HepG2 (cell line): ENCODE data around the gene NPIPB5. TPM values are rescaled to one million over a fixed set of nuclear protein-coding genes. Genes with fewer than 3 reads are reported as not detected.
A peak's percentile ranks its signal among the peaks of the same experiment; 100 is the strongest.
"Not testable (repeated sequence)": the region's sequence is repeated elsewhere in the genome, so short reads cannot be mapped to it uniquely, and the experiment has no call there.

ENCODE experiments used
- ATAC-seq: fragments of 200-7000 bp; cut with Tn5 transposase; 3 replicates; pipeline ENCODE4 v1.9.1; 2020; ENCODE audit warnings: mild to moderate bottlenecking, moderate library complexity
- BruUV-seq: library from RNA; stranded (reverse); fragments of 400-500 nt; replicated peaks from 2 replicates; lab custom pipeline; 2021; lab: Mats Ljungman, UMichigan
- CTCF ChIA-PET: fragments of 300-600 bp; formaldehyde crosslinking; extraction: SDS; loops from one replicate; lab custom pipeline; 2021; ENCODE audit warnings: low total read pairs, inconsistent platforms, low intra/inter-chr PET ratio; lab: Yijun Ruan, JAX
- POLR2A ChIA-PET: fragments of 350-600 bp; sonication (Branson Sonifier 250); formaldehyde crosslinking; loops from one replicate; lab custom pipeline; 2020; ENCODE audit warnings: antibody characterized with exemption, inconsistent platforms; lab: Yijun Ruan, JAX
- DNase-seq: peaks from one replicate; pipeline ENCODE4 v3.0.0-alpha.2; 2015; ENCODE audit warnings: low spot score
- FAIRE-seq: peaks from 3 replicates; lab custom pipeline; 2011; peaks lifted over from hg19 to GRCh38; lab: Jason Lieb, UNC
- H2AFZ ChIP-seq: one replicate; pipeline ENCODE4 v1.6.1; 2011; ENCODE audit warnings: low read length, inconsistent platforms
- H3K27ac ChIP-seq: fragments of 300-600 bp; 3 replicates; pipeline ENCODE4 v1.8.0; 2011; ENCODE audit warnings: mixed run types, mild to moderate bottlenecking, mixed read lengths, low read length, inconsistent platforms; ENCODE audit not compliant: insufficient read depth; ENCODE audit errors: extremely low read length
- H3K27me3 ChIP-seq, 2 experiments: fragments of 200-600 bp in 1 of 2; 2 replicates in 1 of 2; 3 replicates in 1 of 2; pipeline versions ENCODE4 v1.6.0 to v1.8.0; 2011; ENCODE audit warnings: low read length in 2 of 2, mild to moderate bottlenecking in 2 of 2, moderate library complexity in 2 of 2, inconsistent platforms in 1 of 2; ENCODE audit not compliant: insufficient read depth in 2 of 2, control insufficient read depth in 1 of 2
- H3K36me3 ChIP-seq, 2 experiments: fragments of 200-600 bp in 1 of 2; replicated peaks in 1 of 2; 2 replicates in 1 of 2; 3 replicates in 1 of 2; pipeline versions ENCODE4 v1.5.1 to v1.8.0; 2011; ENCODE audit warnings: low read length in 2 of 2, inconsistent platforms in 1 of 2; ENCODE audit not compliant: insufficient read depth in 2 of 2, control insufficient read depth in 1 of 2
- H3K4me1 ChIP-seq: 2 replicates; pipeline ENCODE4 v1.5.1; 2012; ENCODE audit warnings: low read length, inconsistent platforms; ENCODE audit not compliant: insufficient read depth
- H3K4me2 ChIP-seq: 2 replicates; pipeline ENCODE4 v1.6.0; 2011; ENCODE audit warnings: low read depth, low read length, inconsistent platforms
- H3K4me3 ChIP-seq, 3 experiments: fragments of 200-600 bp in 1 of 3; sonication (generic), shearing (Covaris generic) in 1 of 3; replicated peaks in 1 of 3; 2 replicates each; pipeline ENCODE4 v1.5.1; 2011 to 2016; ENCODE audit warnings: low read length in 3 of 3, inconsistent platforms in 2 of 3, low read depth in 2 of 3, mild to moderate bottlenecking in 2 of 3, control low read depth in 1 of 3, mixed read lengths in 1 of 3; ENCODE audit not compliant: insufficient read depth in 1 of 3
- H3K79me2 ChIP-seq: one replicate; pipeline ENCODE4 v1.6.1; 2011; ENCODE audit warnings: low read length, inconsistent platforms; ENCODE audit not compliant: insufficient read depth
- H3K9ac ChIP-seq: 2 replicates; pipeline ENCODE4 v1.6.0; 2011; ENCODE audit warnings: mild to moderate bottlenecking, low read depth, low read length, inconsistent platforms; ENCODE audit not compliant: insufficient read depth
- H3K9me3 ChIP-seq: 2 replicates; pipeline ENCODE4 v1.5.1; 2012; ENCODE audit warnings: mild to moderate bottlenecking, low read length
- H4K20me1 ChIP-seq: 2 replicates; pipeline ENCODE4 v1.6.0; 2011; ENCODE audit warnings: inconsistent platforms, mild to moderate bottlenecking, low read length, moderate library complexity; ENCODE audit not compliant: insufficient read depth
- FOXK2 ChIP-seq: fragments of 450-650 bp; IDR thresholded peaks from 2 replicates; pipeline ENCODE4 v1.6.1; 2016
- FOXP1 ChIP-seq, 2 experiments: fragments of 450-650 bp in 1 of 2; IDR thresholded peaks; 2 replicates each; pipeline ENCODE4 v1.6.1; 2017 to 2018; ENCODE audit warnings: antibody characterized with exemption in 1 of 2
- PLRG1 ChIP-seq: fragments of 450-650 bp; conservative IDR thresholded peaks from 2 replicates; pipeline ENCODE4 v1.6.1; 2016
- RAD51 ChIP-seq: fragments of 450-650 bp; IDR thresholded peaks from 2 replicates; pipeline ENCODE4 v1.6.1; 2016; ENCODE audit warnings: borderline replicate concordance
- SOX6 ChIP-seq, 2 experiments: fragments of 450-650 bp in 1 of 2; sonication (generic) in 1 of 2; formaldehyde crosslinking in 1 of 2; IDR thresholded peaks; 2 replicates each; pipeline versions ENCODE4 v1.4.0 to v1.6.1; 2017 to 2020; ENCODE audit warnings: antibody characterized with exemption in 1 of 2, mild to moderate bottlenecking in 1 of 2, missing genetic modification reagents in 1 of 2
- SP1 ChIP-seq, 2 experiments: fragments of 450-650 bp in 1 of 2; sonication (generic) in 1 of 2; formaldehyde crosslinking in 1 of 2; IDR thresholded peaks; 2 replicates each; pipeline versions ENCODE4 v1.4.0 to v1.6.1; 2016 to 2020; ENCODE audit warnings: missing genetic modification reagents in 1 of 2
- WGBS: methylation state at CpG from one replicate; pipeline ENCODE4 v1.1.6; 2017; ENCODE audit warnings: low lambda C conversion rate; 5-methylcytosine and 5-hydroxymethylcytosine counted together
- in situ Hi-C: cut with HindIII; loops from 2 replicates; pipeline ENCODE4 v1.10.0; 2017; ENCODE audit warnings: low pct_unique_long_range_greater_than_20kb; ENCODE audit not compliant: extremely low pct_ligation_motif_present
- intact Hi-C: fragments of 100-400 bp; cut with micrococcal nuclease; formaldehyde crosslinking; loops from one replicate; pipeline ENCODE4 v1.10.0; 2022; ENCODE audit not compliant: unreplicated experiment
- polyA plus RNA-seq, 8 experiments: library from polyadenylated mRNA; depleted of rRNA in 3 of 8; stranded (reverse) in 7 of 8; unstranded in 1 of 8; fragments of >200 nt; fragmentation: Illumina TruSeq in 4 of 8; extraction: Trizol in 4 of 8; gene quantifications; 2 replicates each; pipeline versions ENCODE4 v1.2.1 to v1.2.3, GENCODE V29; 2011 to 2016; ENCODE audit warnings: low read depth in 4 of 8, missing spikeins in 1 of 8, mixed read lengths in 1 of 8; ENCODE audit not compliant: insufficient read depth in 1 of 8
- total RNA-seq, 5 experiments: library from RNA; depleted of rRNA; stranded (reverse); fragments of >200 nt; fragmentation: Illumina TruSeq; extraction: Trizol; gene quantifications; 2 replicates each; pipeline ENCODE4 v1.2.3, GENCODE V29; 2016; ENCODE audit warnings: low read depth in 1 of 5

The NPIPB5 gene
- total and polyA plus RNA-seq, 2 of the 13 experiments (the other 11 are each of a cell fraction or from before 2014, with no cell fraction given): 59.1 to 67.7 TPM

GRCh38 chr16:22549853-22550252 is 39.2 kb downstream of the NPIPB5 start:
- 52% methylated on average over 6 of the region's 6 CpGs for WGBS
- BruUV-seq; intact Hi-C loops; CTCF ChIA-PET; H3K4me1 ChIP-seq; H3K9me3 ChIP-seq; POLR2A ChIA-PET; H3K4me2 ChIP-seq; ATAC-seq; H3K4me3 ChIP-seq; H3K27ac ChIP-seq; H4K20me1 ChIP-seq; FAIRE-seq; H3K36me3 ChIP-seq; H3K27me3 ChIP-seq; in situ Hi-C loops; H3K79me2 ChIP-seq; H2AFZ ChIP-seq; H3K9ac ChIP-seq; DNase-seq; TF ChIP-seq FOXP1, SP1, SOX6 (CRISPR knock-in tag; IDR thresholded peaks at IDR 0.05): not testable (repeated sequence)
- TF ChIP-seq RAD51 (peak; percentile 27; the same call in 1 of the 2 replicates), FOXK2 (peak; percentile 39; the same call in 1 of the 2 replicates), FOXP1 (IDR thresholded peaks at IDR 0.05) (0 out of 2 replicates have a peak, but pooled peaks have one; percentile 19), SP1 (IDR thresholded peaks at IDR 0.05) (0 out of 2 replicates have a peak, but pooled peaks have one; percentile 47), PLRG1 (0 out of 2 replicates have a peak, but pooled peaks have one; percentile 30), SOX6 (IDR thresholded peaks at IDR 0.05) (peak; percentile 70; the same call in 1 of the 2 replicates)

DNA sequence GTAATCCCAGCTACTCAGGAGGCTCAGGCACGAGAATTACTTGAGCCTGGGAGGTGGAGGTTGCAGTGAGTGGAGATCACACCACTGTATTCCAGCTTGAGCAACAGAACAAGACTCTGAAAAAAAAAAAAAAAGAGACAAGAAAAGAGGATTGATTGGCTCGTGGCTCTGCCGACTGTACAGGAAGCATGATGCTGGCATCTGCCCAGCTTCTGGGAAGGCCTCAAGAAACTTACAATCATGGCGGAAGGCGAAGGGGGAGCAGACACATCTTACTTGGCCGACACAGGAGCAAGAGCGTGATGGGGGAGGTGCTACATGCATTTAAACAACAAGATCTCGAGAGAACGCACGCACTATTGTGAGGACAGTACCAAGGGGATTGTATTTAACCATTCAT is 40.5 kb downstream of the NPIPB5 start:
- DNase-seq, H3K4me1 ChIP-seq, POLR2A ChIA-PET, H3K9me3 ChIP-seq, FAIRE-seq, H3K4me3 ChIP-seq, CTCF ChIA-PET, ATAC-seq, in situ Hi-C loops, intact Hi-C loops, H3K9ac ChIP-seq, H3K27me3 ChIP-seq, H3K79me2 ChIP-seq, H3K27ac ChIP-seq, H2AFZ ChIP-seq, H3K36me3 ChIP-seq, H3K4me2 ChIP-seq, H4K20me1 ChIP-seq, BruUV-seq: not testable (repeated sequence)
- WGBS: 38% methylated on average over 10 of the region's 10 CpGs

GRCh38 chr16:22551651-22552050 is 41.0 kb downstream of the NPIPB5 start:
- H3K4me3 ChIP-seq, H3K79me2 ChIP-seq, BruUV-seq, H3K27ac ChIP-seq, H3K27me3 ChIP-seq, intact Hi-C loops, H3K9me3 ChIP-seq, in situ Hi-C loops, H4K20me1 ChIP-seq, FAIRE-seq, CTCF ChIA-PET, H3K36me3 ChIP-seq, H2AFZ ChIP-seq, H3K9ac ChIP-seq, H3K4me1 ChIP-seq, DNase-seq, H3K4me2 ChIP-seq, POLR2A ChIA-PET: not testable (repeated sequence)
- ATAC-seq: 0 out of 3 replicates have a peak, but pooled peaks have one; percentile 9
- 33% methylated on average over 5 of the region's 5 CpGs for WGBS

DNA sequence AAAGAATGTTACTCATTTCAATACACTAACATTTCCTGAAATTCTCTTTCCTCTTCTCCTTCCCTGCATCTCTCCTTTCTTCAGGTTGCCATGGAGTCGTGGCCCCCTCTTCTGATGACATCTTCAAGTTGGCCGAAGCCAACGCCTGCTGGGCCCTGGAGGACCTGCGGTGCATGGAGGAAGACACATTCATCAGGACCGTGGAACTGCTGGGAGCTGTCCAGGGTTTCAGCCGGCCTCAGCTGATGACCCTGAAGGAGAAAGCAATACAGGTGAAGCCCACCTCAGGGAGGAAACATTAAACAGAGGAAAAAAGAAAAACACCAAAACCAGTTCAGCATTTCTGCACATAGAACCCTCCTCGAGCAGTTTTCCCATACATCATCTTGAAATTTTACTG is 46.1 kb downstream of the NPIPB5 start:
- H2AFZ ChIP-seq, FAIRE-seq, H3K27ac ChIP-seq, BruUV-seq, H3K27me3 ChIP-seq, H3K79me2 ChIP-seq, POLR2A ChIA-PET, H3K9ac ChIP-seq, CTCF ChIA-PET, H3K4me1 ChIP-seq, H3K36me3 ChIP-seq, intact Hi-C loops, H3K9me3 ChIP-seq, H4K20me1 ChIP-seq, H3K4me2 ChIP-seq, DNase-seq, in situ Hi-C loops, H3K4me3 ChIP-seq: not testable (repeated sequence)
- peak; percentile 80 for ATAC-seq
- WGBS: no CpG with 5 or more reads among the region's 7 CpGs
